HG03139 (cell line): ENCODE results near the gene TM9SF4.

Source experiments
- ATAC-seq: cut with Tn5 transposase; IDR thresholded peaks from one replicate; pipeline ENCODE4 v1.9.1; 2021; ENCODE audit not compliant: unreplicated experiment

Gene TM9SF4

DNA sequence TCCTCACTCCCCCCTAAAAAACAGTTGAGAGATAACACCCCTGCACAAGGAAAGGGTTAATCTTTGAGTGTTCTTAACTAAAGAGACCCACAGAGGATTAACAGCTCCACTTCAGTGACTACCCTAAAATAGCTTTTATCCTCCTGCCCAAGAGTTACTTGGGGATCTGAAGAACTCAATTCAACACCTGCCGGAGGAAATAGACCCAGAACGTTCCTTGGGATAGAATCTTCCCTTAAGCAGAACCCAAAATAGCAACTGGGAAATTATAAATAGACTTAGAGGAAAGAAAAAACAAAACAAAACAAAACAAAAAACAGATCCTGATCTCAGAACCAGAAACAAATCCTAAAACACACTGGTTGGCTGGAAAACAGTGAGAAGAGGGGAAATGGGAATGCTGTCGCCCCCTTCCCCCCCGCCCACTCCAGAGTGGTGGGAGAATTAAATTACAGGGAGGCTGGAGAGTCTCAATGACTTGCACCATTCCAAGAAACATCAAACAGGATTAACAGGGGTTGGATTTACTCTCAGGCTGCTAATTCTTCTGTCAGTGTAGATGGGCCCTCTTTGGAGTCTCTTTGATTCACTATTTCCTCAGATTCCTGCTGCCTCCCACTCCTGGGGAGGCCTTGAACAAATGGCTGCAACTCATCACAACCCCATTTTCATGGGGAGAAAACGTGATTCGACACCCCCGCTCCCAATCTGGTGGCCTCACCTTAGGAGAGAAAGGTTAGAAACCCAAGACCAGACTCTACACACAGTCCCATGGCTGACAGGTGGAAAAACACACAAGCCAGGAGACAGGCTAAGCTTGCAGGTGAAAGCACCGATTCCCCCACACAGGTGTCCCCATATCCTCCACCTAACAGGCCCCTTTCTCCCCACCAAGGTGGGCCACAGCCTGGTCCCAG is 96.6 kb downstream of the TM9SF4 start:
- ATAC-seq, result no peak

DNA sequence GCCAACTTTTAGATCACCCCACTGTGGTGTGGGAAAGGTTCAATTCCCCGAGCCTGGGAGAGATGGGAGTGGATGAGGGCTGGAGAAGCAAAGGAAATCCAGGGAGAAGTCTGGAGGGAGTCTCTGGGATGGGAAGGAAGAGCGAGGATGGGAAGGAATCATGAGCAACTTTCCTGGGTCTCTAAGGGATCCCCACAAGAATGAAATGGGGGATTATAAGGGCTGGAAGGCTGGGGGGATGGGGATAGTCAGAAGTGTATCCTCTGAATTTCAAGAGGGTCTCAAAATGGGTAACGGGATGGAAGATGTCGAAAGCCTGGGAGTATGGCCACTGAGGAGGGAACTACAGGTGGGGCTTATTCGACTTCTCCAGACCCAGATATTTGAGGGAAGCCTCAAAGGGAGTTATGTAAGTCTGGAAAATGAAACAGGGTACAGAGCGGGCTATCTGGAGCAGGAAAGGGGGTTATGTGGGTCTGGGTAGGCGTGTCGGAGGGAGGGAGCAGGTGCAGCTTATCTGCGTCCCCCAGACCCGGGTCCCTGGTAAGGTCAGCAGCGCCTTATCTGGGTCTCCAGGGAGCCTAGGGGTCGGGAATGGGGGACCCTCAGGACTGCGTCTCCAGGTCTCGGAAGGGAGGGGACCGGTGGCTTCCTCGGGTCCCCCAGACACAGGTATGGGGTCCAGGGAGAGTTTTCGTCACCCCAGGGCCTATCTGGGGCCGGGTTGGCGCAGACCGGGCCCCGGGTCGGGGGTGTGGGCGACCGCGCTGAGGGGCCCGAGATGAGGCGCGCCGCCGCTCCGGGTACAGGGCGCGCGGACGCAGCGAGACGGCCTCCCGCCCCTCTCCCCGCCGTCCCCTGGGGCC is 97.5 kb downstream of the TM9SF4 start:
- ATAC-seq, result no peak

DNA sequence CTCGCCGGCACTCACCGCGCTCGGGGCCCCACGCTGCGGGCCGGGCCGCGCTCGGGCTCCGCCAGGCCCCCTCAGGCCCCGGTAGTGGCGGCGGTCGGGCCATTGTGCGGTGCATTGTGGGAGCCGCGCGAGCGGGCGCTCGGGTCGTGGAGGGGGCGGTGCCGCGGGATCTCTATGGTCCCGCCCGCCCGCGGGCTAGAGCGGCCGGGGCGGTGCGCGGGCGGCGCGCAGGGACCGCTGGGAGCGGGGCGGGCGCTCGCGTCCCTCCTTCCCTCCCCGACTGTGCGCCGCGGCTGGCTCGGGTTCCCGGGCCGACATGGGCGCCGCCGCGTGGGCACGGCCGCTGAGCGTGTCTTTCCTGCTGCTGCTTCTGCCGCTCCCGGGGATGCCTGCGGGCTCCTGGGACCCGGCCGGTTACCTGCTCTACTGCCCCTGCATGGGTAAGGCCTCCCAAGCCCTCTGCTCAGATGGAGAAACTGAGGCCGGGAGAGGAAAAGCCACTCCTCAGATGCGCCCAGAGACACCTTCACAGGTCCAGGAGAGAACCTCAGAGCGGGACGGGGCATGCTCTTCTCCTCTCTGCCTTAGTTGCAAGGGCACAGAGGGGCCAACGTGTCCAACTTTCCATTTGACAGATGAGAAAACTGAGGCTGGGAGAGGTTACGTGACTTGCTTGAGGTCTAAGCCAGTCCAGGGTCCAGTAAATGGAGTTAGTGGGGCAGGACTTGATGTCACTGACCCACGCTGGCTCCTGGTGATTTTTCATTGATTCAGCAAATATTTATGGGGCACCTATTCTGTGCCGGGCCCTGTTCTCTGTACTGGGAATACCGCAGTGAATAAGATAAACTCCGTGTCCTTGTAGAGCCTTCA is 98.3 kb downstream of the TM9SF4 start, which contains the start of the genes PLAGL2 and POFUT1:
TSS of gene PLAGL2 (minus strand) at position 118 of the 873 bp plus-strand sequence. CDS start 5,565 bp downstream, outside the sequence.
TSS of gene POFUT1 (plus strand) at position 255 of the 873 bp plus-strand sequence. CDS start at position 317, 62 bp downstream.
- ATAC-seq, result peak; percentile 89

DNA sequence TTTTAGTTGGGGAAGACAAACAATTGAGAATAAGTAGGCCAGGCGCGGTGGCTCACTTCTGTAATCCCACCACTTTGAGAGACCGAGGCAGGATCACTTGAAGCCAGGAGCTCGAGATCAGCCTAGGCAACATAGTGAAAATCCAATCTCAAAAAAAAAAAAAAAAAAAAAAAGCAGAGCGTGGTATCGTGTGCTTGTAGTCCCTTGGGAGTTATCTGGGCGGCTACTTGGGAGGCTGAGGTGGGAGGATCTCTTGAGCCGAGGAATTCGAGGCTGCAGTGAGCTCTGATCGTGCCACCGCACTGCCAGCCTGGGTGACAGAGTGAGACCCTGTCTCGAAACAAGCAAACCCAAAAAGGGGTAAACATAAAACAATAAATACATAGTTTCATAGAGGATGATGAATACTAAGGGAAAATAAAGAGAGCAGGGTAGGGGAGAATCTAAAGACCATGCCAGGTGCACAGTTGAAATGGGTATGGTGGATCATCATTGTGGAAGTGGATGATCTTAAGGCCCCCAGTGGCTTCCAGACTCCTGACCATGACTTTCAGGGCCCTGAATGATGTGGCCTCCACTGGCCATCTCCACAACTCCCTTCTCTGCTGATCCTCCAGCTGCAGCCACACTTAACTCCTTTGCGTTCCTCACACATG is 99.1 kb downstream of the TM9SF4 start:
- ATAC-seq, result no peak

DNA sequence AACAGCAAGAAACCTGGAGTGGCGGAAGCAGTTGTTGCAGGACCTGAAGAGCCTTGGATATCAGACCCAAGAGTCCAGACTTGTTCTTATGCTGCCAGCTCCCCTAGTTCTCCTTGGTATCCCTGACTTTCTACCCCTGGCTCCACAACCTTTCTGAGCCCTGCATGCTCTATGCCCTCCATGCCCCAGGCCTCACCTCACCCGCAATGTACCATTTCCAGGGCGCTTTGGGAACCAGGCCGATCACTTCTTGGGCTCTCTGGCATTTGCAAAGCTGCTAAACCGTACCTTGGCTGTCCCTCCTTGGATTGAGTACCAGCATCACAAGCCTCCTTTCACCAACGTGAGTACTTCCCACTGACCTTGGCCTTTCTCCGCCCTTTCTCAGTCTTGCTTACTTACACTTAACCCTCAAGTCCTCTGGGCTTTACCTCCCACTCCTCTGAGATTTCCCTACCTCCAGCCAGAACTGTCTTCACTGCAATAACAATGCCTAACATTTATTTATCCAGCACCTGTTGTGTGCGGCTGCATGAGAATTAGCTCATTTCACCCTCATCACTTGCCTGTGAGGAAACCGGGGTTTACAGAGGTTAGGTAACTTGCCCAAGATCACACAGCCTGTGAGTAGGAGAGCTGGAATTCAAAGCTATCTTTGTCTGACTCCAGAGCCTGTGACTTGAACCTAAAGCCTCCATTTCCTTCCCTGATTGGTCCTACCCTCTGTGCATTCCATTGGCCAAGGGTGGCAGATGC is 100.5 kb downstream of the TM9SF4 start:
- no peak for ATAC-seq

DNA sequence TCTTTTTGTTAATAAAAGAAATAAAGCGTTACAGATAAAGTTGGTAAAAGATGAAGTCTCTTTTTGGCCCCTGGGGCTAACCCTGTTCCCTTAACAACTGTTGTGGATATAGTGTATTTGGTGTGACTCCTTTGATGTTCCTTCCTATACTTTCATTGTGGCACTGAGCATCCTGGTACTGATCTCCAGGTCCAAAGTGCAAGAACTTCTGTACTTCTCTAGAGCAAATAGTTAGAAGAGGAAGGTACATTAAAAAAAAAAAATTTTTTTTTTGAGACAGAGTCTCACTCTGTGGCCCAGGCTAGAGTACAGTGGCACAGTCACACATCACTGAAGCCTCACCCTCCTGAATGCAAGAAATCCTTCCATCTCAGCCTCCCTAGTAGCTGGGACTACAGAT is 104.4 kb downstream of the TM9SF4 start:
- ATAC-seq, result no peak

DNA sequence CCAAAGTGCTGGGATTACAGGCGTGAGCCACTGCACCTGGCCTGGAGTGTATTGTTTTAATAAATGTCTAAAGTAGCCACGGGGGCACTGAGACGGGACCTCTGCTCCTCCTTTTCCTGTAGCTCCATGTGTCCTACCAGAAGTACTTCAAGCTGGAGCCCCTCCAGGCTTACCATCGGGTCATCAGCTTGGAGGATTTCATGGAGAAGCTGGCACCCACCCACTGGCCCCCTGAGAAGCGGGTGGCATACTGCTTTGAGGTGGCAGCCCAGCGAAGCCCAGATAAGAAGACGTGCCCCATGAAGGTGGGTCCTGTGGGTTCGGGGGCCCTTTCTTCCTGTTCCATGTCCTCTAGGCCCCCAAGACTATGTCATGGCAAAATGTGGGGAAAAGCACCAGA is 105.6 kb downstream of the TM9SF4 start:
- no peak for ATAC-seq

DNA sequence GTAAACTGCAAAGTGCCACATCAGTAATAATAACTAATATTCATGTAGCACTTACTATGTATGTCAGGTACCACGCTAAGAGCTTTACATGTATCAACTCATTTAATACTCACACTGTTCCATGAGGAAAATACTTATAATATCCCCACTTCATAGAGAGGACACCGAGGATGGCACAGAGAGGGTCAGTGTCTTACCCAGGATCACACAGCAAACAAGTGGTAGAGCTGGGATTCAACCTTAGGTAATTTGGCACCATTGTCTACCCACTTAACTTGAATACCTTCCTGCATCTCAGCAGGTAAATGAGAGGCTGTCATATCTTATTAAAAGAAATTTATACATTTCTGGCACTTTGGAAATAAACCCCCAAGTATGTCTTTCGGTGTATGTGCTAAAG is 106.2 kb downstream of the TM9SF4 start:
- ATAC-seq, result no peak

DNA sequence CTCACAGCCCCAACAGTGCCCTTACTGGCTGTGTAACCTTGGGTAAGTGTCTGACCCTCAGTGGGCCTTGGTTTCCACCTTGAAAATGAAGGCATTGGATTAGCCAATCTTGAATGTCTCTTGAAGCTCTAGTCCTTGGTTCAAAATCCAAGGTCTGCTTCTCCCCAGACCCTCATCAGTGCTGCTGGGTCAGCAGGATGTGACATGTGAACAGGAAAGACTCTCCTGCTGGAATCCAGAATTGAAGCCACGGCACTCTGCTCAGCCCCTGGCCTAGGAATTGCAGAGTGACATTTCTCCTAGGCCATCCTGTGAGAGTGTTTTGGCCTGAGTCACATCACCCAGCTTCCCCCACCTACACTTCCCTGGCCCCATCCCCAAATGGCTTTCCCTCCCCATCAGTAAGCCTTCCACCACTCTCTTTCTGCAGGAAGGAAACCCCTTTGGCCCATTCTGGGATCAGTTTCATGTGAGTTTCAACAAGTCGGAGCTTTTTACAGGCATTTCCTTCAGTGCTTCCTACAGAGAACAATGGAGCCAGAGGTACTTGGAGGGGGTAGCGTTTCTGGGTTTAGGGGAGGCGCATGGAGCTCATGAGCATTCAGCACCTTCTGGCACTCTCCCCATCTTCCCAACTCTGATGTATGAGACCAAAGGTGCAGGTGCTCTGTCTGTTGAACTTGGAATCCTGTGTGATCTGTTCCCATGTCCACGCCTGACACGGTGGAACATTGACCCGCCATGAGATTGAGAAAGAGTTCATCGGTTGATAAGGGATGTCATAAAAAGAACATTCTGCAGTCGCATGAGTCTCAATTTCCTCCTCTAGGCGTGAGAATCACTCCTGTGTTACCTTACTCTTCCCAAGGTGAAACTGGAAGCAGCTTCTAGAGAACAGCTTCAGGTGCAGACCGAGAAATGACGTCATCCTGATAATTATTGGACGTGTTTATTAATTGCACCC is 106.9 kb downstream of the TM9SF4 start:
- ATAC-seq, result no peak
